DMS153 treated with DMSO at 0.1 percent for 48 hours (cell line): Measurements from ENCODE around the gene INTS14.
"Not testable (repeated sequence)": the region's sequence is repeated elsewhere in the genome, so short reads cannot be mapped to it uniquely, and the experiment has no call there.

Source experiments
- DNase-seq: peaks from one replicate; lab custom pipeline; 2025; ENCODE audit not compliant: unreplicated experiment; lab: John Stamatoyannopoulos, UW

INTS14 gene

GRCh38 chr15:65631503-65631902 is 20.6 kb upstream of the INTS14 start:
- DNase-seq, result no peak

- DNase-seq, result no peak
Observed at GRCh38 chr15:65630760-65631159, 19.8 kb upstream of the INTS14 start.

- no peak for DNase-seq
Observed at GRCh38 chr15:65629548-65629947, 18.6 kb upstream of the INTS14 start.

DNA sequence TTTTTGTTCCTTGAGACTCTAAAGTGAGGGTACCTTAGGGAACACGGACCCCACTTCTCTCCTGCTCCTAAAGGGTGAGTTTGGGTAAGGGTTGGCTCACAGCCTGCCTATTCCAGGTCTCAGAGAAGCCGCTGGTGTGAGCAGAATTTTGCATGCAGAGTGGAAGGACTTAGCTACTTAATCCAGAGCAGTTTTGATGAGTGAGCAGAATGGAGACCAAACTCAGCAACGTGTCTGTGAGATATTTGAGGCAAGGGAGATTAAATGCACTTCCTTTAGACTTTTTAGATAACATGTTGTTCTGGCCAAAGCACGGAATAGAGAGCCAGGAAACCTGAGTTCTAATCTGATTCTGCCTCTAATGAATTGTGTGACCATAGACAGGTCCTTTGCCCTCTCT is 15.9 kb upstream of the INTS14 start:
- DNase-seq, result no peak

DNA sequence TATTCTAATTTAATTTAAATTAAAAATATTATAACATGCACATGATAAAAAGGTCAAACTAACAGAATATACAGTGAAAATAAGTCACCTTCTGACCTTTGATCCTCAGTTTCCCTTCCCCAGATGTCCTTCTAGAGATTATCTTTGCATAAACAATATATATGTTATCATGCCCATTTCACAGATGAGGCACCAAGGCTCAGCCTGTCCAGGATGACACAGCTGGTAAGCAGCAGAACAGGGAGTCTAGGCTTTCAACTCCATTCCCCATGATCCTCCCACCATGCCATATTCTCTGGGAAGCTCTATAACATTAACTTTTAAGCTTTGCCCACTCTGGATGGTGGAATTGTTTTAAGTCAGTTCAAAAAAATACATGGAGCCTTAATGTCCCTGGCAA is 12.2 kb upstream of the INTS14 start:
- no peak for DNase-seq

DNA sequence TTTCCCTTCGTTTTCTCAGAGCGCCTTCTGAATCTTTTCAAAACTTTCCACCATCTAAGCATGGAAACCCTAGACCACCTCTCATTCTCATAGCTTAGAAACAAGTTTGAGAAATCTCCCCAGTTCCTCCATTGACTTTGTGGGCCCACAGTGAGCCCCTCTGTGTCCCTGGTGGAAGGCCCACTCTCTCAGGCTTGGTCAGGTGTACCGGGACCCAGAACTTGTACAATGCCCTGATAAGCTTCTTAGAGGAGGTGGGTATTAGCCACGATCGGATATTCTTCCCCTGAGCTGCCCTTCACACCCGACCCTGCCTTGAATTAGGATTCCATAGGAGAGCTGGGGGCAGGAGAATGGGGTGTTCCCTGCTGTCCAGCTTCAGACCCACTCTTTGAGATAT is 10.7 kb upstream of the INTS14 start, which contains the start of gene SLC24A1:
Gene SLC24A1, plus strand, starts transcription at position 301 of the 400 bp plus-strand sequence. CDS start 2,143 bp downstream, outside the sequence.
- DNase-seq, result no peak

DNA sequence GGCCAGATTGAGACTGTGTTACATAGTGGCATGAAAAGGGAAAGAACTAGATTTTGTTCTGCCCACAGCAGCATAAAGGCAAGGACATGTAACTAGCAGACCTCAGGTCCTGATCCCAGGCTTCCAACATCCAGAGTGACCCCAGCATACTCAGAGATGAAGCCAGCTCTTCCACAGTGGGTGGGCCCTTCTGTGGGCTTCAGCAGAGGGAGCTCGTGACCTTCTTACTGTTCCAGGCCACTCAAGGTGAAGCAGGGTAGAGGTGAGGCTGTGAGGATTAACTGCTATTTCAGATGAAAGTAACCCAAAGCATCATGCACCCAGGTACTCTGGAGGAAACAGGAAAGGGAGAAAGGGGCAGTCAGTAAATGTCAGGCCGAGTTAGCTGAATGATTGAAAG is 9.9 kb upstream of the INTS14 start:
- no peak for DNase-seq

DNA sequence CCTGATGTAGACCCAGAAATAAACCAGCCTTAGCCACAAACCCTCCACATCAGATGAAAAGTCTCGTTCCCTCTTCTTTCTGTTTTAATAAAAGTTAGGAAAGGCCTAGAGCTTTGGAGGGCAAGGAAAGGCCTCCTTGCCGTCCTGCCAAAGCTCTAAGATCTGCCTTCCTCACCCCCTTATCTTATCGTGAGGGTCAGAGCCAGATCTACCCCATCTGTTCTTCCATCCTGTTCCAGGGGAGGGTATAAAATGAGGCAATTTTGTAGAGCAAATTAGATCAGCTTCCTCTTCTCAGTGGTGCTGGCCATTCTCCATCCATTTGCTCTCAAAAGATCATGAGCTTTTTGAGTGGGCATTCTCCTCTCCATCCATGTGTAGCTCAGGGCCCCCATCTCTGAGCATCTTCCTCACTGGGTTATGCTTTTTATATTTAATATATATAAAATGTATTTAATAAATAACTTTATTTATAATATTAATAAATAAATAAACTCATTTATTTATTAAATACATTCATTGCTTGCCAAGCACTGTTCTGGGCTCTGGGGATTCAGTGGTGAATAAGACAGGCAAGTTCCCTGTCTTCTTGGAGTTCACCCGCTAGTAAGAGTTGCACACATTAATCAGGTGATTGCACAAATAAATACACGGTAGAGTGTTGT is 8.8 kb upstream of the INTS14 start:
- DNase-seq, result no peak

GRCh38 chr15:65618560-65619109 is 7.7 kb upstream of the INTS14 start:
- DNase-seq, result no peak

- DNase-seq, result not testable (repeated sequence)
Observed at GRCh38 chr15:65615887-65616286, 5.0 kb upstream of the INTS14 start.

- no peak for DNase-seq
Observed at GRCh38 chr15:65612949-65613744, 2.2 kb upstream of the INTS14 start.

- DNase-seq, result no peak
Observed at GRCh38 chr15:65612616-65612946, 1.6 kb upstream of the INTS14 start.

GRCh38 chr15:65611888-65612615 is 1.1 kb upstream of the INTS14 start:
- no peak for DNase-seq

GRCh38 chr15:65603559-65603958 is 7.4 kb downstream of the INTS14 start:
- DNase-seq, result no peak

GRCh38 chr15:65603134-65603533 is 7.8 kb downstream of the INTS14 start:
- no peak for DNase-seq

DNA sequence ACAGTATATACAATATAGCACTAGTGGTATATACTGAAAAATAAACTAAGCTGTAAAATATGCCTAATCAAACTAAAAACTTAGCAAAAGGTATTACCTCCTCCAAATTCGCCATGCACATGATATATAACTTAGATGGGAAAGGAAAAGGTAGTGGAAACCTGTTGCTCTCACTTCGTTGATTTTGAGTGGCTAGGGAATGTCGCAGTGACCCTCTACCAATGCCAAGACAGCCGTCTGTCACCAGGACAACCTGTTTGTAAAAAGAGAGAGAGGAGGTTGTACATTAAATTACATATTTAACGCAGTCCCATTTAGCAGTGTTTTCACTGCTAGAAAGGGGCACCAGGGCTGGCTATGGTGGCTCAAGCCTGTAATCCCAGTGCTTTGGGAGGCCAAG is 11.3 kb downstream of the INTS14 start:
- no peak for DNase-seq

DNA sequence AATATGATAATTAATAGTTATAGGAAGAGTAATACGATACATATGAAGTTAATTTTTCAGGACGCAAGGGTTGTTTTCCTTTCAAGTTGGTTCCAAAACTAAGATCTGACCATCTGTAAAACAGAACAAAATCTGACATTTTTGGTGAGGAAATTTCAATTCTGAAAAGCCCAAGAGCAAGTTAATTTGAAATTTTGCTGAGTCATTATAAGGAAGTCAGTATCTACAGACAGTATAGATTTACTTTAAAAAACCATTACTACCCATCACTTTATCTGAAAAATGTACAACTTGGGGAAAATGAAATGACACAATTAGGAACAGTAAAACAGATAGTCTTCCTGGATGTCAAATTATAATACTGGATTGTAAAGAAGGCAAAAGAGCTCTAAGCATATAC is 12.5 kb downstream of the INTS14 start:
- no peak for DNase-seq

GRCh38 chr15:65595960-65596359 is 15.0 kb downstream of the INTS14 start:
- DNase-seq, result no peak

- DNase-seq, result no peak
Observed at GRCh38 chr15:65587094-65587493, 23.8 kb downstream of the INTS14 start.

GRCh38 chr15:65584241-65584640 is 26.7 kb downstream of the INTS14 start:
- DNase-seq, result no peak

GRCh38 chr15:65583701-65584100 is 27.2 kb downstream of the INTS14 start:
- DNase-seq, result no peak

- no peak for DNase-seq
Observed at GRCh38 chr15:65580287-65580686, 30.6 kb downstream of the INTS14 start.
